Mesenchymal stem cell (in vitro differentiated cells and primary cell): Measurements from ENCODE around the gene DISC1.

Experiments used
- DNase-seq: peaks from one replicate; pipeline ENCODE4 v3.0.0-alpha.2; 2013
- H2AFZ ChIP-seq: one replicate; pipeline ENCODE4 v1.6.1; 2013; ENCODE audit warnings: low read depth, mild to moderate bottlenecking, control low read depth, inconsistent platforms, low read length, moderate library complexity
- H2AK5ac ChIP-seq: 2 replicates; pipeline ENCODE4 v1.6.1; 2013; ENCODE audit warnings: low read length, moderate library complexity, mild to moderate bottlenecking, inconsistent platforms; ENCODE audit not compliant: severe bottlenecking
- H2BK120ac ChIP-seq: one replicate; pipeline ENCODE4 v1.6.1; 2013; ENCODE audit warnings: low read depth, mild to moderate bottlenecking, inconsistent platforms, low read length, moderate library complexity
- H2BK12ac ChIP-seq, 2 experiments: one replicate each; pipeline ENCODE4 v1.6.1; 2013; ENCODE audit warnings: inconsistent platforms in 2 of 2, low read length in 2 of 2, mild to moderate bottlenecking in 2 of 2, moderate library complexity in 2 of 2, control low read depth in 1 of 2
- H2BK15ac ChIP-seq: one replicate; pipeline ENCODE4 v1.6.1; 2013; ENCODE audit warnings: mild to moderate bottlenecking, low read depth, inconsistent platforms; ENCODE audit not compliant: poor library complexity, severe bottlenecking
- H2BK5ac ChIP-seq: 2 replicates; pipeline ENCODE4 v1.6.1; 2013; ENCODE audit warnings: low read depth, mild to moderate bottlenecking, low read length, control low read depth, inconsistent platforms; ENCODE audit not compliant: poor library complexity, severe bottlenecking
- H3K14ac ChIP-seq, 2 experiments: one replicate each; pipeline ENCODE4 v1.6.1; 2013; ENCODE audit warnings: inconsistent platforms in 2 of 2, low read length in 2 of 2, control low read depth in 1 of 2, mild to moderate bottlenecking in 1 of 2, moderate library complexity in 1 of 2
- H3K18ac ChIP-seq, 2 experiments: one replicate each; pipeline ENCODE4 v1.6.1; 2013; ENCODE audit warnings: inconsistent platforms in 2 of 2, low read length in 2 of 2, control low read depth in 1 of 2, low read depth in 1 of 2, mild to moderate bottlenecking in 1 of 2
- H3K23ac ChIP-seq, 2 experiments: one replicate each; pipeline ENCODE4 v1.6.1; 2013; ENCODE audit warnings: inconsistent platforms in 2 of 2, low read length in 2 of 2, mild to moderate bottlenecking in 2 of 2, moderate library complexity in 2 of 2, control low read depth in 1 of 2
- H3K27ac ChIP-seq: 2 replicates; pipeline ENCODE4 v1.5.1; 2013; ENCODE audit warnings: mild to moderate bottlenecking, moderate library complexity, low read length, control low read depth, inconsistent platforms; ENCODE audit not compliant: poor library complexity, severe bottlenecking
- H3K27me3 ChIP-seq, 2 experiments: 2 replicates each; pipeline versions ENCODE4 v1.6.1 to v1.7.0; 2013; ENCODE audit warnings: low read length in 2 of 2, mild to moderate bottlenecking in 2 of 2, moderate library complexity in 2 of 2, control low read depth in 1 of 2, inconsistent platforms in 1 of 2; ENCODE audit not compliant: control insufficient read depth in 1 of 2, insufficient read depth in 1 of 2
- H3K36me3 ChIP-seq, 2 experiments: 2 replicates each; pipeline versions ENCODE4 v1.6.1 to v1.7.0; 2013; ENCODE audit warnings: low read length in 2 of 2, control low read depth in 1 of 2, inconsistent platforms in 1 of 2, low read depth in 1 of 2, mild to moderate bottlenecking in 1 of 2; ENCODE audit not compliant: insufficient read depth in 2 of 2, control insufficient read depth in 1 of 2
- H3K4ac ChIP-seq, 2 experiments: one replicate each; pipeline ENCODE4 v1.6.1; 2013; ENCODE audit warnings: inconsistent platforms in 2 of 2, low read length in 2 of 2, mild to moderate bottlenecking in 2 of 2, moderate library complexity in 2 of 2, control low read depth in 1 of 2, low read depth in 1 of 2
- H3K4me1 ChIP-seq: 2 replicates; pipeline ENCODE4 v1.6.1; 2013; ENCODE audit warnings: low read depth, low read length, control low read depth; ENCODE audit not compliant: control insufficient read depth, insufficient read depth
- H3K4me2 ChIP-seq: 2 replicates; pipeline ENCODE4 v1.6.1; 2013; ENCODE audit warnings: low read length, mild to moderate bottlenecking, inconsistent platforms; ENCODE audit not compliant: poor library complexity, severe bottlenecking
- H3K4me3 ChIP-seq, 2 experiments: 2 replicates each; pipeline versions ENCODE4 v1.5.1 to v1.7.0; 2013; ENCODE audit warnings: low read length in 2 of 2, mild to moderate bottlenecking in 2 of 2, control low read depth in 1 of 2, low read depth in 1 of 2; ENCODE audit not compliant: insufficient read depth in 1 of 2
- H3K79me1 ChIP-seq: replicated peaks from 2 replicates; pipeline ENCODE4 v1.6.1; 2013; ENCODE audit warnings: mild to moderate bottlenecking, control low read depth, low read length, inconsistent platforms; ENCODE audit not compliant: poor library complexity, severe bottlenecking
- H3K9ac ChIP-seq: 2 replicates; pipeline ENCODE4 v1.7.0; 2013; ENCODE audit warnings: mild to moderate bottlenecking, low read length, moderate library complexity
- H3K9me3 ChIP-seq: 2 replicates; pipeline ENCODE4 v1.7.0; 2013; ENCODE audit warnings: mild to moderate bottlenecking, low read length; ENCODE audit not compliant: control insufficient read depth
- H4K8ac ChIP-seq: one replicate; pipeline ENCODE4 v1.6.1; 2013; ENCODE audit warnings: inconsistent platforms, mild to moderate bottlenecking, low read length, moderate library complexity
- H4K91ac ChIP-seq: one replicate; pipeline ENCODE4 v1.6.1; 2013; ENCODE audit warnings: mild to moderate bottlenecking, low read length, inconsistent platforms
- WGBS: methylation state at CpG from one replicate; pipeline ENCODE4 v1.1.7; 2013; ENCODE audit warnings: mixed read lengths; 5-methylcytosine and 5-hydroxymethylcytosine counted together

Gene DISC1

DNA sequence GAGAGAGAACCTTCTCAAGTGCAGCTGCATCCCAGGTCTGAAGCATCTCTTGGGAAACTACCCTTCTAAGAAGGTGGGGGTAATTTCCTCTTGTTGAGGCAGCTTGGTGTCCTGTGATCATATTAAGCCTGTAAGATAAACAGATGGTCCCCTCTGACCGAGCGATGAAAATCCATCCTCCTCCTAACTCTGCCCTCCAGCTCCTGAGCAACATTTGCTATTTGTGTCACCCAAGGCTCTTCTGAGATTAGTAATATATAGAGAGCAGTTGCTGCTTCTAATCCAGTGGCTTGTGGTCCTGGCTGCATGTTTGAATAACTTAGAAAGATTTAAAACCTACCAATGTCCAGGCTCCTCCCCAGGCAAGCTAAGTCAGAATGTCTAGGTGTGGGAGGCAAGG is 123.7 kb downstream of the DISC1 start:
- Histone ChIP-seq H4K8ac (no peak overlapping the region), H3K36me3 (peaks cover 0 to 11% of the 10 kb centered on the region in 2 experiments), H2BK15ac (no peak overlapping the region)

DNA sequence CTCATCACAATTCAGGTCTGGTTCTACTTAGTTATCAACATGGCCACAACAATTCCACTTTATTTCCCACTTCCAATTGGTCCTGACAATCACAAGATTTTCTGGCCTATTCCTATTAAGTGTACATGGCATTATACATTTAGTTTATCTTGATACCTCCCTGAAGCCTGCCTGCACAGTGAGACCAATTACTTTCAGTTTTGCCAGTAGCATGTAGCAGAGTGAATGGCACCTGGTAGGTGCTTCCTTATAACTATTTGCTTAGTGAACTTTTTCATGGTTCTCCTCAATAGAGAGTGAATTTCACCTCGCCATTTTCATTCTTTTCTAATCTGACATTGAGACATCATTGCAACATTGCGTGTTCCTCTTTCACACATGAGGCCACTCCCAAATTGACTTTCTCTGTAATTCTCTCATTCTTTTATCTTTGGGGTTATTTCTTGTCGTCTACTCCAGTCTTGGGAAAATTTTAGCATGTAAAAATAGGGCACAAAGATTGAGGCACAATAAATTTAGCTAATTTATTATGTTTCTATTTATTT is 124.3 kb downstream of the DISC1 start:
- Histone ChIP-seq H3K4me3 (no peak overlapping the region), H2AK5ac (no peak overlapping the region), H2BK15ac (no peak overlapping the region), H3K14ac (no peak overlapping the region), H4K91ac (no peak overlapping the region), H2BK5ac (no peak overlapping the region), H3K27me3 (no peaks in the 10 kb centered on the region), H2BK120ac (no peak overlapping the region), H3K4ac (no peak overlapping the region), H3K27ac (no peak overlapping the region), H3K9ac (no peak overlapping the region), H3K9me3 (peaks cover 8% of the 10 kb centered on the region), H3K18ac (no peak overlapping the region), H3K79me1 (peaks cover 13% of the 10 kb centered on the region), H4K8ac (no peak overlapping the region), H3K36me3 (peaks cover 0 to 11% of the 10 kb centered on the region in 2 experiments), H3K4me2 (no peak overlapping the region), H3K23ac (no peak overlapping the region), H2AFZ (no peak overlapping the region), H2BK12ac (no peak overlapping the region), H3K4me1 (peaks cover 2% of the 10 kb centered on the region)
- 100% methylated on average over 1 of the region's 3 CpGs for WGBS
- no peak for DNase-seq

More for the DNA sequence above, 123.7 kb downstream of the DISC1 start:
- Histone ChIP-seq H3K23ac (no peak overlapping the region), H3K14ac (no peak overlapping the region), H3K27me3 (no peaks in the 10 kb centered on the region), H2BK12ac (no peak overlapping the region), H3K9ac (no peak overlapping the region), H2BK5ac (no peak overlapping the region), H3K4me1 (peaks cover 2% of the 10 kb centered on the region), H3K4me3 (no peak overlapping the region), H3K79me1 (peaks cover 16% of the 10 kb centered on the region), H3K27ac (no peak overlapping the region), H3K18ac (no peak overlapping the region), H2AFZ (no peak overlapping the region), H3K4ac (no peak overlapping the region), H4K91ac (no peak overlapping the region), H2BK120ac (no peak overlapping the region), H3K4me2 (no peak overlapping the region), H2AK5ac (no peak overlapping the region), H3K9me3 (peaks cover 8% of the 10 kb centered on the region)
- WGBS: no CpG with 5 or more reads among the region's 2 CpGs
- no peak for DNase-seq

DNA sequence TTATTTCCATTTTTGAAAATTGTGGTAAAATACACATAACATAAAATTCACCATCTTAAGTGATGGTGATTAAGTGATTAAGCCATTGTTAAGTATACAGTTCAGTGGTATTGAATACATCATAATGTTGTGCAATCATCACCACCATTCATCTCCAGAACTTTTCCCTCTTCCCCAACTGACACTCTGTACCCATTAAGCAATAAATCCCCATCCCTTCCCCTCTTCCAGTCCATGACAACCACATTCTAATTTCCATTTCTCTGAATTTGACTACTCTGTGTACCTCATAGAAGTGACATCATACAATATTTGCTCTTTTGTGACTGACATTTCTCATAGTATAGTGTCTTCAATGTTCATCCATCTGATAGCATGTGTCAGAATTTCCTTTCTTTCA is 124.8 kb downstream of the DISC1 start:
- Histone ChIP-seq H3K4me2 (no peak overlapping the region), H3K9ac (no peak overlapping the region), H3K36me3 (peaks cover 0 to 11% of the 10 kb centered on the region in 2 experiments), H2BK12ac (no peak overlapping the region), H2BK120ac (no peak overlapping the region), H2AFZ (no peak overlapping the region), H3K4me3 (no peak overlapping the region), H3K23ac (no peak overlapping the region), H3K9me3 (peaks cover 8% of the 10 kb centered on the region), H2BK5ac (no peak overlapping the region), H2AK5ac (no peak overlapping the region), H4K91ac (no peak overlapping the region), H3K14ac (no peak overlapping the region), H2BK15ac (no peak overlapping the region), H3K27me3 (no peaks in the 10 kb centered on the region), H4K8ac (no peak overlapping the region), H3K79me1 (peaks cover 13% of the 10 kb centered on the region), H3K18ac (no peak overlapping the region), H3K27ac (no peak overlapping the region), H3K4me1 (peaks cover 2% of the 10 kb centered on the region), H3K4ac (no peak overlapping the region)
- DNase-seq: no peak

- H3K9me3 ChIP-seq: peaks cover 8% of the 10 kb centered on the region
- no peak overlapping the region for H3K4ac ChIP-seq
- no peak overlapping the region for H2BK12ac ChIP-seq
- no peak overlapping the region for H3K4me2 ChIP-seq
- no peak overlapping the region for H3K4me3 ChIP-seq
- no peak overlapping the region for H2AFZ ChIP-seq
- no peak overlapping the region for H3K14ac ChIP-seq
- no peak overlapping the region for H2BK5ac ChIP-seq
- 92% methylated on average over 3 of the region's 3 CpGs for WGBS
- H3K27ac ChIP-seq: no peak overlapping the region
- no peak overlapping the region for H3K18ac ChIP-seq
- no peaks in the 10 kb centered on the region for H3K27me3 ChIP-seq
- H3K9ac ChIP-seq: no peak overlapping the region
- H4K8ac ChIP-seq: no peak overlapping the region
- peaks cover 2% of the 10 kb centered on the region for H3K4me1 ChIP-seq
- no peak overlapping the region for H2AK5ac ChIP-seq
- H2BK15ac ChIP-seq: no peak overlapping the region
- no peak for DNase-seq
- peaks cover 0 to 14% of the 10 kb centered on the region in 2 experiments for H3K36me3 ChIP-seq
- no peak overlapping the region for H3K23ac ChIP-seq
- H3K79me1 ChIP-seq: peaks cover 19% of the 10 kb centered on the region
- H2BK120ac ChIP-seq: no peak overlapping the region
- H4K91ac ChIP-seq: no peak overlapping the region
Observed at GRCh38 chr1:231753313-231753712, 126.7 kb downstream of the DISC1 start.
